Smooth muscle cell (in vitro differentiated cells): ENCODE results near the gene KCNJ15. TPM values are rescaled to one million over a fixed set of nuclear protein-coding genes. Genes with fewer than 3 reads are reported as not detected.

Source experiments
- DNase-seq: peaks from one replicate; lab custom pipeline; 2025; ENCODE audit not compliant: unreplicated experiment; lab: John Stamatoyannopoulos, UW
- H2AFZ ChIP-seq: fragments of 200-600 bp; sonication (generic); 2 replicates; pipeline ENCODE4 v1.6.0; 2016; ENCODE audit warnings: antibody characterized with exemption, low read depth, mild to moderate bottlenecking
- H3F3A ChIP-seq: fragments of 200-600 bp; sonication (generic); 2 replicates; pipeline ENCODE4 v1.6.0; 2017; ENCODE audit warnings: antibody characterized with exemption, low read depth
- H3K27ac ChIP-seq: fragments of 200-600 bp; sonication (generic); 2 replicates; pipeline ENCODE4 v1.5.1; 2016; ENCODE audit warnings: low read depth, mild to moderate bottlenecking
- H3K27me3 ChIP-seq: fragments of 200-600 bp; sonication (generic); 2 replicates; pipeline ENCODE4 v1.6.1; 2016; ENCODE audit warnings: low read depth, mild to moderate bottlenecking
- H3K36me3 ChIP-seq: fragments of 200-600 bp; sonication (generic); 2 replicates; pipeline ENCODE4 v1.5.1; 2016; ENCODE audit warnings: low read depth
- H3K4me1 ChIP-seq: fragments of 200-600 bp; sonication (generic); 2 replicates; pipeline ENCODE4 v1.5.1; 2016; ENCODE audit warnings: low read depth
- H3K4me2 ChIP-seq: fragments of 200-600 bp; sonication (generic); 2 replicates; pipeline ENCODE4 v1.6.0; 2016; ENCODE audit warnings: mild to moderate bottlenecking
- H3K4me3 ChIP-seq: fragments of 200-600 bp; sonication (generic); 2 replicates; pipeline ENCODE4 v1.5.1; 2016; ENCODE audit warnings: mild to moderate bottlenecking
- H3K79me2 ChIP-seq: fragments of 200-600 bp; sonication (generic); 2 replicates; pipeline ENCODE4 v1.6.0; 2016; ENCODE audit warnings: low read depth, mild to moderate bottlenecking
- H3K9ac ChIP-seq: fragments of 200-600 bp; sonication (generic); 2 replicates; pipeline ENCODE4 v1.6.0; 2016; ENCODE audit warnings: low read depth
- H3K9me3 ChIP-seq: fragments of 200-600 bp; sonication (generic); replicated peaks from 2 replicates; pipeline ENCODE4 v1.5.1; 2016; ENCODE audit warnings: low read depth
- H4K20me1 ChIP-seq: fragments of 200-600 bp; sonication (generic); 2 replicates; pipeline ENCODE4 v1.6.0; 2016; ENCODE audit warnings: low read depth
- CTCF ChIP-seq: fragments of 200-600 bp; sonication (generic); IDR thresholded peaks from 2 replicates; pipeline ENCODE4 v1.5.1; 2017; ENCODE audit warnings: borderline replicate concordance, mild to moderate bottlenecking, antibody characterized with exemption; ENCODE audit not compliant: insufficient read depth, poor library complexity, severe bottlenecking
- WGBS: methylation state at CpG from one replicate; pipeline ENCODE4 v1.1.7; 2016; ENCODE audit warnings: low lambda C conversion rate; 5-methylcytosine and 5-hydroxymethylcytosine counted together
- polyA plus RNA-seq: library from polyadenylated mRNA; unstranded; fragments of >200 nt; fragmentation: Nextera tagmentation; extraction: Ambion mirVana; gene quantifications from 2 replicates; pipeline ENCODE4 v1.2.1, GENCODE V29; 2016
- total RNA-seq: library from RNA; depleted of rRNA; stranded (reverse); fragments of >200 nt; gene quantifications from 2 replicates; pipeline ENCODE4 v1.2.3, GENCODE V29; 2014

The KCNJ15 gene
- total and polyA plus RNA-seq, 2 experiments from 2014 or later = 4.2 to 21.9 TPM

DNA sequence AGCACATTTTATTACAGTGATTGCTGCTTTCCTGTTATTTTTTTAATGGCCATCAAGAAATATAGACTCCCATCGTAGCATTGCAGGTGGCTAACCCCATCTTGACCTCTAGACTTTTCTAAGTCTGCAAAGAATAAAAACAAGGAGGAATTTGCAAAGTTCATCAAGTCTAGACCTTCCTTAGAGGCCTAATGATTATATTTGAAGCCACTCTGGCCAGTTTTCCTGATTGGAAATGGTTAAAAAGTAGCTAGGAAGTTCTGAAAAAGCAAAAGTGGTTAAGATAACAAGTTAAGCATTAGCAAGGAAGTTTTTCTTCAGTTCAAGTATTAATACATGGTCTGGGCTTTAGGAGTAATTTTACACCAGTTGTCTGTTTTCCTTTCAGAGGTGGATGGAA, 16.7 kb upstream of the KCNJ15 start:
- peak overlapping the region; percentile 80 for H3K27ac ChIP-seq
- H4K20me1 ChIP-seq = no peaks in the 10 kb centered on the region
- no peak overlapping the region for H2AFZ ChIP-seq
- H3K36me3 ChIP-seq = no peaks in the 10 kb centered on the region
- H3K9me3 ChIP-seq = no peaks in the 10 kb centered on the region
- WGBS = 83% methylated on average over 1 of the region's 1 CpG
- no peak overlapping the region for H3K4me3 ChIP-seq
- peak overlapping the region; percentile 41 for H3K4me2 ChIP-seq
- H3K4me1 ChIP-seq = no peaks in the 10 kb centered on the region
- no peaks in the 10 kb centered on the region for H3K27me3 ChIP-seq
- no peak for TF ChIP-seq CTCF
- H3F3A ChIP-seq = no peaks in the 10 kb centered on the region
- DNase-seq = no peak
- H3K9ac ChIP-seq = no peak overlapping the region
- H3K79me2 ChIP-seq = no peaks in the 10 kb centered on the region

DNA sequence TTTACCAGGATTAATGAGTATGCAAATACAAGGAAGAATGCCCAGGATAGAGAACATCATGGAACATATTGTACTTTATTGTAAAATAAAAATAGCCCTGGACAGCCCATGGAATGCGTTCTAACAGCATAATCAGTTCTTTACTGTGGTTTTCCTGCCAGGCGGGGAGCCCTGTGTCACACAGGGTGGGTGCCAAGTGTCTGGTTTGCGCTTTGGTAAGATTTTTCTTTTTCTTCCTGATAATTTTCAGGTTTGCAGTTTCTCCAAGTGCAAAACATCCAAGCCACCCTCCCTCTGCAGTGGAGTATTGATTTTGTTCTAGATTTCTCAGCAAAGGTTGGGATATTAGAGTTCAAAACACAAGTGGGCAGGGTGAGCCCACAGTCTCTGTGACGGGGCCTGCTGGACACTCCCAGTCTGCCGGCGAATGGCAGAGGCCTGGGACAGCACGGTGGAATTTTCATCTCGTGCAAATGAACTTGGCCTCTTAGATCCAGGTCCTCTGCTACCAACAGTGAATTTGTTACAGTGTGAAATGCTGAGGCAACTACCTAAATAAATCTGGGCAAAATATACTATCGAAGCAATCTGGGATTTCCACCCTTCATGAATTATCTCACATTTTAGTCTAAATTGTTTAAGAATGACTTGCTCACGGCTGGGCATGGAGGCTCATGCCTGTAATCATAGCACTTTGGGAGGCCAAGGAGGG, 15.6 kb upstream of the KCNJ15 start:
- H3K79me2 ChIP-seq = no peaks in the 10 kb centered on the region
- H3K4me3 ChIP-seq = no peak overlapping the region
- WGBS = 63% methylated on average over 10 of the region's 10 CpGs
- no peaks in the 10 kb centered on the region for H3K36me3 ChIP-seq
- no peak for DNase-seq
- H3K27me3 ChIP-seq = no peaks in the 10 kb centered on the region
- no peaks in the 10 kb centered on the region for H4K20me1 ChIP-seq
- H3K4me2 ChIP-seq = peak overlapping the region; percentile 41
- no peaks in the 10 kb centered on the region for H3K9me3 ChIP-seq
- H3F3A ChIP-seq = no peaks in the 10 kb centered on the region
- no peak overlapping the region for H2AFZ ChIP-seq
- H3K27ac ChIP-seq = peak overlapping the region; percentile 80
- H3K9ac ChIP-seq = peak overlapping the region; percentile 6
- peaks cover 7% of the 10 kb centered on the region for H3K4me1 ChIP-seq
- no peak for TF ChIP-seq CTCF

DNA sequence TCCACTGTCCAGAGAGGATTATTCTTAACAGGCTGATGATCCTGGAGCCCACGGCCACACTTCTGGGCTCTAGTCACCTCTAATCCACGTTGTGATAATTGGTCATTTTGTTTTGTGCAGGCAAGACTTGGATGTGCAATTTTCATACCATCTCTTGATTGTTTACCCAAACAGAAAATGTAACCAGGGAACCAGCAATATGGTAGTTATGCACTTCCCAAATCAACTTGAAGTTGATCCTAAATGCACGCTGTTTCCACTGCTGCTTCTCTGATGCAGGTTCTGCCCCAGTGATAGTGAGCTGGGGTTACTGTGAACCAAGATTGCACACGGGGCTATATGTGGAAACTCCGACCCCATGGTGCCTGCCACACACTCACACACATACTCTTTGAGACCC, 14.7 kb upstream of the KCNJ15 start:
- no peak for TF ChIP-seq CTCF
- Histone ChIP-seq H3K4me3 (no peak overlapping the region), H3K36me3 (no peaks in the 10 kb centered on the region), H3K4me2 (no peak overlapping the region), H3K4me1 (peaks cover 7% of the 10 kb centered on the region), H2AFZ (no peak overlapping the region), H3F3A (no peaks in the 10 kb centered on the region), H3K27me3 (no peaks in the 10 kb centered on the region), H3K9ac (no peak overlapping the region), H3K79me2 (no peaks in the 10 kb centered on the region), H3K27ac (peak overlapping the region; percentile 80), H4K20me1 (no peaks in the 10 kb centered on the region), H3K9me3 (no peaks in the 10 kb centered on the region)
- no peak for DNase-seq
- WGBS = 75% methylated on average over 5 of the region's 5 CpGs
